A549 (cell line): ENCODE data around the gene NEK9. TPM values are rescaled to one million over a fixed set of nuclear protein-coding genes. Genes with fewer than 3 reads are reported as not detected.

Experiments
- ATAC-seq, 2 experiments: fragments of 200-7000 bp in 1 of 2; fragments of >200 bp in 1 of 2; cut with Nextera tagmentation in 1 of 2; cut with Tn5 transposase in 1 of 2; 3 replicates each; pipeline versions ENCODE4 v1.8.0 to v1.9.1; 2018 to 2020; ENCODE audit warnings: mild to moderate bottlenecking in 1 of 2, moderate library complexity in 1 of 2
- CTCF ChIA-PET: fragments of 300-600 bp; sonication (Branson Sonifier 250); formaldehyde crosslinking; extraction: SDS; loops from one replicate; lab custom pipeline; 2021; ENCODE audit warnings: antibody characterized with exemption, inconsistent platforms; lab: Yijun Ruan, JAX
- POLR2A ChIA-PET: fragments of 350-600 bp; formaldehyde crosslinking; extraction: SDS; loops from one replicate; lab custom pipeline; 2021; ENCODE audit warnings: antibody characterized with exemption, inconsistent platforms; lab: Yijun Ruan, JAX
- DNase-seq, 2 experiments: peaks; one replicate each; pipeline versions ENCODE4 v3.0.0 to v3.0.0-alpha.2; 2011 to 2016; ENCODE audit warnings: low read depth in 1 of 2, low spot score in 1 of 2
- FAIRE-seq: peaks from 2 replicates; lab custom pipeline; 2011; peaks lifted over from hg19 to GRCh38; lab: Jason Lieb, UNC
- H3K27ac ChIP-seq, 2 experiments: fragments of >200 bp; sonication (Bioruptor Twin); formaldehyde crosslinking; 3 replicates each; pipeline ENCODE4 v1.5.1; 2016 to 2017
- H3K4me1 ChIP-seq: fragments of >200 bp; sonication (Bioruptor Twin); formaldehyde crosslinking; 3 replicates; pipeline ENCODE4 v1.6.1; 2016
- H3K4me2 ChIP-seq: fragments of >200 bp; sonication (Bioruptor Twin); formaldehyde crosslinking; 3 replicates; pipeline ENCODE4 v1.6.1; 2016
- H3K4me3 ChIP-seq: fragments of >200 bp; sonication (Bioruptor Twin); formaldehyde crosslinking; 3 replicates; pipeline ENCODE4 v1.5.1; 2016
- H3K9me3 ChIP-seq: fragments of >200 bp; sonication (Bioruptor Twin); formaldehyde crosslinking; 3 replicates; pipeline ENCODE4 v1.6.1; 2016
- CBX8 ChIP-seq: fragments of 200-600 bp; sonication (generic); IDR thresholded peaks from 2 replicates; pipeline ENCODE4 v1.6.1; 2016
- CHD2 ChIP-seq: fragments of 150-350 bp; IDR thresholded peaks from 2 replicates; pipeline ENCODE4 v1.6.1; 2014; ENCODE audit warnings: low read length; ENCODE audit not compliant: partially characterized antibody
- CHD4 ChIP-seq: fragments of 200-600 bp; sonication (generic); IDR thresholded peaks from 2 replicates; pipeline ENCODE4 v1.6.1; 2016; ENCODE audit warnings: antibody characterized with exemption, mild to moderate bottlenecking, borderline replicate concordance
- EHMT2 ChIP-seq: fragments of 200-600 bp; sonication (generic); IDR thresholded peaks from 2 replicates; pipeline ENCODE4 v1.6.1; 2016; ENCODE audit warnings: antibody characterized with exemption, low read depth, mild to moderate bottlenecking, moderate library complexity
- FOSL2 ChIP-seq, 2 experiments: fragments of 450-650 bp in 1 of 2; fragments of >200 bp in 1 of 2; sonication (Bioruptor Twin) in 1 of 2; formaldehyde crosslinking; IDR thresholded peaks; 2 replicates each; pipeline versions ENCODE4 v1.5.0 to v1.6.1; 2016 to 2020; ENCODE audit warnings: mild to moderate bottlenecking in 1 of 2, moderate library complexity in 1 of 2
- FOXS1 ChIP-seq: fragments of 250-450 bp; sonication (Bioruptor Pico); IDR thresholded peaks from 2 replicates; pipeline ENCODE4 v1.5.0; 2020; ENCODE audit warnings: mild to moderate bottlenecking, moderate library complexity
- HDAC2 ChIP-seq: fragments of 200-600 bp; sonication (generic); IDR thresholded peaks from 2 replicates; pipeline ENCODE4 v1.6.1; 2016
- HOXB13 ChIP-seq: fragments of 250-450 bp; sonication (Bioruptor Pico); IDR thresholded peaks from 2 replicates; pipeline ENCODE4 v1.5.0; 2020; ENCODE audit warnings: low read depth, mild to moderate bottlenecking, moderate library complexity
- KDM5A ChIP-seq: fragments of 200-600 bp; sonication (generic); IDR thresholded peaks from 2 replicates; pipeline ENCODE4 v1.6.1; 2016; ENCODE audit warnings: antibody characterized with exemption, mild to moderate bottlenecking
- MAZ ChIP-seq: fragments of 150-350 bp; IDR thresholded peaks from 2 replicates; pipeline ENCODE4 v1.6.1; 2014; ENCODE audit warnings: antibody characterized with exemption, low read depth, low read length, borderline replicate concordance
- NPAS2 ChIP-seq: fragments of 250-450 bp; sonication (Bioruptor Pico); IDR thresholded peaks from 2 replicates; pipeline ENCODE4 v1.8.0; 2022; ENCODE audit warnings: mild to moderate bottlenecking, moderate library complexity, borderline replicate concordance
- POLR2AphosphoS2 ChIP-seq: conservative IDR thresholded peaks from 2 replicates; pipeline ENCODE4 v1.6.1; 2012; ENCODE audit warnings: low read length, improper control_type of control experiment, inconsistent platforms
- RAD21 ChIP-seq, 2 experiments: fragments of >200 bp in 1 of 2; sonication (Bioruptor Twin) in 1 of 2; formaldehyde crosslinking in 1 of 2; IDR thresholded peaks in 1 of 2; conservative IDR thresholded peaks in 1 of 2; 2 replicates in 1 of 2; 3 replicates in 1 of 2; pipeline ENCODE4 v1.6.1; 2012 to 2018; ENCODE audit warnings: inconsistent platforms in 1 of 2
- RARB ChIP-seq: fragments of 250-450 bp; sonication (Bioruptor Pico); IDR thresholded peaks from 2 replicates; pipeline ENCODE4 v1.8.0; 2021; ENCODE audit warnings: mild to moderate bottlenecking, moderate library complexity
- RCOR1 ChIP-seq: fragments of 150-350 bp; IDR thresholded peaks from 2 replicates; pipeline ENCODE4 v1.6.1; 2014; ENCODE audit warnings: antibody characterized with exemption, low read length, low read depth
- RFX5 ChIP-seq: fragments of 450-650 bp; IDR thresholded peaks from 2 replicates; pipeline ENCODE4 v1.7.1; 2014; ENCODE audit warnings: antibody characterized with exemption, mild to moderate bottlenecking, moderate library complexity
- TP53 ChIP-seq: fragments of 250-450 bp; sonication (Bioruptor Pico); IDR thresholded peaks from 2 replicates; pipeline ENCODE4 v1.5.0; 2021; ENCODE audit warnings: mild to moderate bottlenecking, moderate library complexity
- ZNF302 ChIP-seq: fragments of 250-450 bp; sonication (Bioruptor Pico); IDR thresholded peaks from 2 replicates; pipeline ENCODE4 v1.9.0; 2021; ENCODE audit warnings: inconsistent platforms, mild to moderate bottlenecking, moderate library complexity
- ZSCAN20 ChIP-seq: fragments of 250-450 bp; sonication (Bioruptor Pico); IDR thresholded peaks from 2 replicates; pipeline ENCODE4 v1.8.0; 2022; ENCODE audit warnings: mild to moderate bottlenecking, moderate library complexity
- WGBS: methylation state at CpG from one replicate; pipeline ENCODE4 v1.1.6; 2017; ENCODE audit errors: missing lambda C conversion rate; 5-methylcytosine and 5-hydroxymethylcytosine counted together
- polyA plus RNA-seq, 4 experiments: library from polyadenylated mRNA; depleted of rRNA in 3 of 4; stranded (reverse); fragments of >200 nt; fragmentation: RNase III in 1 of 4; extraction: RNeasy Plus Mini Kit Qiagen cat#74134 plus additional on column Dnase treatment in 1 of 4; gene quantifications; 2 replicates in 3 of 4; 3 replicates in 1 of 4; pipeline ENCODE4 v1.2.3, GENCODE V29; 2011 to 2017
- TF ChIP-seq, protein P1 (sequence below): fragments of >200 bp; sonication (Bioruptor Twin); formaldehyde crosslinking; IDR thresholded peaks from 3 replicates; pipeline ENCODE4 v1.5.1; 2016
- TF ChIP-seq, protein P2 (sequence below): IDR thresholded peaks from 2 replicates; pipeline ENCODE4 v1.6.1; 2012
- TF ChIP-seq, protein P3 (sequence below): fragments of >200 bp; sonication (Bioruptor Twin); formaldehyde crosslinking; IDR thresholded peaks from 2 replicates; pipeline ENCODE4 v1.6.1; 2016
- TF ChIP-seq, protein P4 (sequence below): IDR thresholded peaks from 2 replicates; pipeline ENCODE4 v1.6.1; 2012
- TF ChIP-seq, protein P5 (sequence below): fragments of 150-350 bp; IDR thresholded peaks from 2 replicates; pipeline ENCODE4 v1.6.1; 2014; ENCODE audit warnings: low read depth, mild to moderate bottlenecking, low read length

Gene NEK9
- polyA plus RNA-seq, 2 of the 4 experiments (the other 2 are of a cell fraction), result 49.4 to 75.9 TPM

DNA sequence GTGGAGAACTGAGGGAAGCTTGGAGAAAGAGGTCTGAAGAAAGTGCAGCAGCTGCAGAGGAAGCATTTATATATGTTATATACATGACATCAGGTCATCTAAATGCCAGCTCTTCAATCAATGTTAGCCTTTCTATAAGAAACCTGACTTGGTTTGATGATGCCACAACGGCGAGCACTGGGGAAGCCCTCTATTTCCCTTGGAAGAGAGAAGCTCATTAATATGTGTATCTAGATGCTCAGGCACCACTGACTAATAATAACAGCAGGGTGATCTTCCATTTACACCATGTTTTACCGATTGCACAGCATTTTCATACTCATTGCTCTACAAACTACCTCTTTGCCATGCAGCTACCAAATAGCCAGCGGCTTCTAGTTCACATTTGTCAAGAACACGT, 63.8 kb downstream of the NEK9 start:
- TF ChIP-seq MAZ (no peak), ZSCAN20 (CRISPR knock-in tag) (no peak), KDM5A (no peak), HDAC2 (no peak), FOSL2 (IDR thresholded peaks at IDR 0.05) (no peak), FOSL2 (CRISPR knock-in tag; IDR thresholded peaks at IDR 0.05) (no peak), CBX8 (no peak), TP53 (CRISPR knock-in tag) (no peak), FOXS1 (CRISPR knock-in tag) (no peak), NPAS2 (CRISPR knock-in tag) (no peak), RFX5 (no peak), RCOR1 (no peak), RARB (CRISPR knock-in tag) (no peak)
- TF ChIP-seq, protein P1, sequence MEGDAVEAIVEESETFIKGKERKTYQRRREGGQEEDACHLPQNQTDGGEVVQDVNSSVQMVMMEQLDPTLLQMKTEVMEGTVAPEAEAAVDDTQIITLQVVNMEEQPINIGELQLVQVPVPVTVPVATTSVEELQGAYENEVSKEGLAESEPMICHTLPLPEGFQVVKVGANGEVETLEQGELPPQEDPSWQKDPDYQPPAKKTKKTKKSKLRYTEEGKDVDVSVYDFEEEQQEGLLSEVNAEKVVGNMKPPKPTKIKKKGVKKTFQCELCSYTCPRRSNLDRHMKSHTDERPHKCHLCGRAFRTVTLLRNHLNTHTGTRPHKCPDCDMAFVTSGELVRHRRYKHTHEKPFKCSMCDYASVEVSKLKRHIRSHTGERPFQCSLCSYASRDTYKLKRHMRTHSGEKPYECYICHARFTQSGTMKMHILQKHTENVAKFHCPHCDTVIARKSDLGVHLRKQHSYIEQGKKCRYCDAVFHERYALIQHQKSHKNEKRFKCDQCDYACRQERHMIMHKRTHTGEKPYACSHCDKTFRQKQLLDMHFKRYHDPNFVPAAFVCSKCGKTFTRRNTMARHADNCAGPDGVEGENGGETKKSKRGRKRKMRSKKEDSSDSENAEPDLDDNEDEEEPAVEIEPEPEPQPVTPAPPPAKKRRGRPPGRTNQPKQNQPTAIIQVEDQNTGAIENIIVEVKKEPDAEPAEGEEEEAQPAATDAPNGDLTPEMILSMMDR, result no peak
- TF ChIP-seq, protein P2, sequence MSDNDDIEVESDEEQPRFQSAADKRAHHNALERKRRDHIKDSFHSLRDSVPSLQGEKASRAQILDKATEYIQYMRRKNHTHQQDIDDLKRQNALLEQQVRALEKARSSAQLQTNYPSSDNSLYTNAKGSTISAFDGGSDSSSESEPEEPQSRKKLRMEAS, result no peak
- Histone ChIP-seq H3K27ac (peak overlapping the region; percentile 64 to 87), H3K9me3 (no peaks in the 10 kb centered on the region), H3K4me1 (peaks cover 18% of the 10 kb centered on the region; the same call in 2 of the 3 replicates), H3K4me3 (peak overlapping the region; percentile 55), H3K4me2 (peak overlapping the region; percentile 91)
- ChIA-PET POLR2A (no interaction called here), CTCF (interaction anchor here (0.6 to 11.4 kb wide), 9 partner anchors 14 to 300 kb away, joined by 3 to 85 read pairs (median 3); no protein-coding TSS in a partner anchor)
- 37% methylated on average over 5 of the region's 5 CpGs for WGBS
- DNase-seq (no peak), FAIRE-seq (no peak), ATAC-seq (peak; percentile 5 to 21; a peak in 3 of 6 replicates)

DNA sequence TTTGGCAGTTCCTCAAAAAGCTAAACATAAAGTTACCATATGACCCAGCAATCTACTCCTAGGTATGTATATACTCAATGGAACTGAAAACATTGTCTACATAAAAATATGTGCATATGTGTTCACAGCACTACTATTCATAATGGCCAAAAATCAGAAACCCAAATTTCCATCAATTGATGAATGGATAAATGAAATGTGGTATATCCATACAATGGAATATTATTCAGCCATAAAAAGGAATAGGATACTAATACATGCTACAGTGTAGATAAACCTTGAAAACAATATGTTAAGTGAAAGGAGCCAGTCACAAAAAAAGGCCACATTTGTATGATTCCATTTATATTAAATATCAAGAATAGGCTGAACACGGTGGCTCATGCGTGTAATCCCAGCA, 66.4 kb downstream of the NEK9 start:
- ChIA-PET CTCF (no interaction called here), POLR2A (no interaction called here)
- H3K4me2 ChIP-seq, result no peak overlapping the region
- TF ChIP-seq, protein P3, sequence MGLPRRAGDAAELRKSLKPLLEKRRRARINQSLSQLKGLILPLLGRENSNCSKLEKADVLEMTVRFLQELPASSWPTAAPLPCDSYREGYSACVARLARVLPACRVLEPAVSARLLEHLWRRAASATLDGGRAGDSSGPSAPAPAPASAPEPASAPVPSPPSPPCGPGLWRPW, result no peak
- no peak for TF ChIP-seq ZSCAN20 (CRISPR knock-in tag)
- TF ChIP-seq HOXB13 (CRISPR knock-in tag), result no peak
- TF ChIP-seq FOSL2 (IDR thresholded peaks at IDR 0.05), result no peak
- no peak for TF ChIP-seq FOSL2 (CRISPR knock-in tag; IDR thresholded peaks at IDR 0.05)
- TF ChIP-seq CHD2, result no peak
- 63% methylated on average over 2 of the region's 2 CpGs for WGBS
- no peak for FAIRE-seq
- H3K9me3 ChIP-seq, result no peaks in the 10 kb centered on the region
- peaks cover 8% of the 10 kb centered on the region; the same call in 2 of the 3 replicates for H3K4me1 ChIP-seq
- no peak overlapping the region for H3K27ac ChIP-seq
- no peak overlapping the region for H3K4me3 ChIP-seq
- DNase-seq, result no peak
- ATAC-seq, result no peak

DNA sequence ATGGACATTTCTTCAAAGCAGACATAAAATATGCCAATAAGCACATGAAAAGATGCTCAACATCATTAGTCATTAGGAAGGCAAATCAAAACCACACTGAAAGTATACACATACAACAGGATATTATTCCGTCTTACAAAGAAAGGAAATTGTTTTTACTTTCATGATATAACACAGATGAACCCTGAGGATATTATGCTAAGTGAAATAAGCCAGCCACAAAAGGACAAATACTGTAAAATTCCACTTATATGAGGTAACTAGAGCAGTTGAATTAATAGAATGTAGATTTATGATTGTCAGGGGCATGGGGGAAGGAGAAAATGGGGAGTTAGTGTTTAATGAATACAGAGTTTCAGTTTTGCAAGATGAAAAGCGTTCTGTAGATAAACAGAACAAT, 67.2 kb downstream of the NEK9 start:
- TF ChIP-seq, protein P4, sequence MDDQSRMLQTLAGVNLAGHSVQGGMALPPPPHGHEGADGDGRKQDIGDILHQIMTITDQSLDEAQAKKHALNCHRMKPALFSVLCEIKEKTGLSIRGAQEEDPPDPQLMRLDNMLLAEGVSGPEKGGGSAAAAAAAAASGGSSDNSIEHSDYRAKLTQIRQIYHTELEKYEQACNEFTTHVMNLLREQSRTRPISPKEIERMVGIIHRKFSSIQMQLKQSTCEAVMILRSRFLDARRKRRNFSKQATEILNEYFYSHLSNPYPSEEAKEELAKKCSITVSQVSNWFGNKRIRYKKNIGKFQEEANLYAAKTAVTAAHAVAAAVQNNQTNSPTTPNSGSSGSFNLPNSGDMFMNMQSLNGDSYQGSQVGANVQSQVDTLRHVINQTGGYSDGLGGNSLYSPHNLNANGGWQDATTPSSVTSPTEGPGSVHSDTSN, result no peak
- TF ChIP-seq RAD21 (conservative IDR thresholded peaks at IDR 0.05 in 1 of 2, IDR thresholded peaks at IDR 0.05 in 1 of 2) (no peak), CHD4 (no peak), ZSCAN20 (CRISPR knock-in tag) (no peak), POLR2AphosphoS2 (no peak), ZNF302 (CRISPR knock-in tag) (no peak), NPAS2 (CRISPR knock-in tag) (no peak), CHD2 (no peak), HDAC2 (no peak), EHMT2 (no peak), TP53 (CRISPR knock-in tag) (no peak)
- TF ChIP-seq, protein P5, sequence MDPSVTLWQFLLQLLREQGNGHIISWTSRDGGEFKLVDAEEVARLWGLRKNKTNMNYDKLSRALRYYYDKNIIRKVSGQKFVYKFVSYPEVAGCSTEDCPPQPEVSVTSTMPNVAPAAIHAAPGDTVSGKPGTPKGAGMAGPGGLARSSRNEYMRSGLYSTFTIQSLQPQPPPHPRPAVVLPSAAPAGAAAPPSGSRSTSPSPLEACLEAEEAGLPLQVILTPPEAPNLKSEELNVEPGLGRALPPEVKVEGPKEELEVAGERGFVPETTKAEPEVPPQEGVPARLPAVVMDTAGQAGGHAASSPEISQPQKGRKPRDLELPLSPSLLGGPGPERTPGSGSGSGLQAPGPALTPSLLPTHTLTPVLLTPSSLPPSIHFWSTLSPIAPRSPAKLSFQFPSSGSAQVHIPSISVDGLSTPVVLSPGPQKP, result no peak
- TF ChIP-seq, protein P1, result no peak
- TF ChIP-seq, protein P3, result no peak
- POLR2A ChIA-PET, result no interaction called here
- peaks cover 8% of the 10 kb centered on the region; the same call in 2 of the 3 replicates for H3K4me1 ChIP-seq
- no peaks in the 10 kb centered on the region for H3K9me3 ChIP-seq
- CTCF ChIA-PET, result no interaction called here
- FAIRE-seq, result no peak
- no peak overlapping the region for H3K4me2 ChIP-seq
- no peak overlapping the region for H3K4me3 ChIP-seq
- no peak for ATAC-seq
- 95% methylated on average over 2 of the region's 2 CpGs for WGBS
- DNase-seq, result no peak
- H3K27ac ChIP-seq, result no peak overlapping the region
